ENCODE results near the gene OTOG. TPM values are rescaled to one million over a fixed set of nuclear protein-coding genes. Genes with fewer than 3 reads are reported as not detected.

Gene OTOG
- total RNA-seq, 1 donor from 2014 or later = not detected

- peak; percentile 93 for TF ChIP-seq CTCF (IDR thresholded peaks at IDR 0.05; ENCODE audit: insufficient read depth, low read length, poor library complexity, severe bottlenecking)
- DNase-seq (ENCODE audit: low read depth) = no peak
- Histone ChIP-seq H3K36me3 (ENCODE audit: control insufficient read depth, insufficient read depth, low read length) (no peaks in the 10 kb centered on the region), H3K4me3 (ENCODE audit: low read depth, low read length) (no peak overlapping the region), H3K27me3 (ENCODE audit: control insufficient read depth, insufficient read depth, low read length) (peaks cover 2% of the 10 kb centered on the region)
Measured at GRCh38 chr11:17504330-17505107, 42.5 kb upstream of the OTOG start.

GRCh38 chr11:17505146-17505545 lies 41.9 kb upstream of the OTOG start:
- no peak for DNase-seq (ENCODE audit: low read depth)
- Histone ChIP-seq H3K4me3 (ENCODE audit: low read depth, low read length) (no peak overlapping the region), H3K36me3 (ENCODE audit: control insufficient read depth, insufficient read depth, low read length) (no peaks in the 10 kb centered on the region), H3K27me3 (ENCODE audit: control insufficient read depth, insufficient read depth, low read length) (no peaks in the 10 kb centered on the region)
- TF ChIP-seq CTCF (IDR thresholded peaks at IDR 0.05; ENCODE audit: insufficient read depth, low read length, poor library complexity, severe bottlenecking) = no peak

GRCh38 chr11:17506314-17506713 lies 40.7 kb upstream of the OTOG start:
- Histone ChIP-seq H3K36me3 (ENCODE audit: control insufficient read depth, insufficient read depth, low read length) (no peaks in the 10 kb centered on the region), H3K27me3 (ENCODE audit: control insufficient read depth, insufficient read depth, low read length) (no peaks in the 10 kb centered on the region), H3K4me3 (ENCODE audit: low read depth, low read length) (no peak overlapping the region)
- TF ChIP-seq CTCF (IDR thresholded peaks at IDR 0.05; ENCODE audit: insufficient read depth, low read length, poor library complexity, severe bottlenecking) = no peak
- no peak for DNase-seq (ENCODE audit: low read depth)

- DNase-seq (ENCODE audit: low read depth) = no peak
- Histone ChIP-seq H3K4me3 (ENCODE audit: low read depth, low read length) (no peak overlapping the region), H3K36me3 (ENCODE audit: control insufficient read depth, insufficient read depth, low read length) (no peaks in the 10 kb centered on the region), H3K27me3 (ENCODE audit: control insufficient read depth, insufficient read depth, low read length) (no peaks in the 10 kb centered on the region)
- TF ChIP-seq CTCF (IDR thresholded peaks at IDR 0.05; ENCODE audit: insufficient read depth, low read length, poor library complexity, severe bottlenecking) = no peak
Measured at GRCh38 chr11:17506942-17507341, 40.1 kb upstream of the OTOG start.

GRCh38 chr11:17507773-17508172 lies 39.3 kb upstream of the OTOG start:
- Histone ChIP-seq H3K36me3 (ENCODE audit: control insufficient read depth, insufficient read depth, low read length) (no peaks in the 10 kb centered on the region), H3K4me3 (ENCODE audit: low read depth, low read length) (no peak overlapping the region), H3K27me3 (ENCODE audit: control insufficient read depth, insufficient read depth, low read length) (no peaks in the 10 kb centered on the region)
- no peak for DNase-seq (ENCODE audit: low read depth)
- TF ChIP-seq CTCF (IDR thresholded peaks at IDR 0.05; ENCODE audit: insufficient read depth, low read length, poor library complexity, severe bottlenecking) = no peak

- no peak overlapping the region for H3K4me3 ChIP-seq (ENCODE audit: low read depth, low read length)
- DNase-seq (ENCODE audit: low read depth) = peak; percentile 26
- no peaks in the 10 kb centered on the region for H3K27me3 ChIP-seq (ENCODE audit: control insufficient read depth, insufficient read depth, low read length)
- TF ChIP-seq CTCF (IDR thresholded peaks at IDR 0.05; ENCODE audit: insufficient read depth, low read length, poor library complexity, severe bottlenecking) = no peak
- H3K36me3 ChIP-seq (ENCODE audit: control insufficient read depth, insufficient read depth, low read length) = no peaks in the 10 kb centered on the region
Measured at GRCh38 chr11:17508306-17508705, 38.8 kb upstream of the OTOG start.

Measured in kidney epithelial cell (primary cell).